CD4-positive, alpha-beta memory T cell (primary cell): Measurements from ENCODE around the gene TNC. TPM values are rescaled to one million over a fixed set of nuclear protein-coding genes. Genes with fewer than 3 reads are reported as not detected.

Experiments
- CTCF ChIA-PET: fragments of 350-600 bp; sonication (Branson Sonifier 250); formaldehyde crosslinking; loops from one replicate; lab custom pipeline; 2021; ENCODE audit warnings: inconsistent platforms; ENCODE audit not compliant: partially characterized antibody; lab: Charles Lee
- POLR2A ChIA-PET: fragments of 350-600 bp; sonication (Branson Sonifier 250); formaldehyde crosslinking; loops from one replicate; lab custom pipeline; 2021; ENCODE audit not compliant: partially characterized antibody; lab: Charles Lee
- DNase-seq, 5 donors: peaks; one replicate each; pipeline versions ENCODE4 v3.0.0 to v3.0.0-alpha.2; 2020 to 2022; ENCODE audit warnings: mixed read lengths in 1 of 5
- H3K27ac ChIP-seq: one replicate; pipeline ENCODE4 v1.7.0; 2013; ENCODE audit warnings: low read depth, low read length
- H3K27me3 ChIP-seq: 2 replicates; pipeline ENCODE4 v1.7.0; 2013; ENCODE audit warnings: mild to moderate bottlenecking, low read length, moderate library complexity; ENCODE audit not compliant: insufficient read depth
- H3K36me3 ChIP-seq: 2 replicates; pipeline ENCODE4 v1.7.0; 2013; ENCODE audit warnings: mild to moderate bottlenecking, low read length, moderate library complexity; ENCODE audit not compliant: insufficient read depth
- H3K4me1 ChIP-seq: 2 replicates; pipeline ENCODE4 v1.7.0; 2013; ENCODE audit warnings: mild to moderate bottlenecking, low read length, moderate library complexity; ENCODE audit not compliant: insufficient read depth
- H3K4me3 ChIP-seq, 2 donors: one replicate each; pipeline ENCODE4 v1.7.0; 2013; ENCODE audit warnings: low read length in 2 of 2, mild to moderate bottlenecking in 1 of 2
- H3K9me3 ChIP-seq, 2 donors: one replicate each; pipeline ENCODE4 v1.7.0; 2013; ENCODE audit warnings: low read length in 2 of 2, control low read depth in 1 of 2; ENCODE audit not compliant: control insufficient read depth in 1 of 2
- H3K27ac Mint-ChIP-seq, 7 donors: one replicate each; pipeline ENCODE4 v1.8.0; 2020 to 2021; ENCODE audit warnings: mixed read lengths in 7 of 7, mild to moderate bottlenecking in 6 of 7, inconsistent platforms in 3 of 7, moderate library complexity in 3 of 7
- H3K27me3 Mint-ChIP-seq, 2 donors: one replicate each; pipeline ENCODE4 v1.8.0; 2020 to 2021; ENCODE audit warnings: mixed read lengths in 2 of 2
- H3K36me3 Mint-ChIP-seq, 2 donors: one replicate each; pipeline ENCODE4 v1.8.0; 2020 to 2021; ENCODE audit warnings: mixed read lengths in 2 of 2, inconsistent platforms in 1 of 2, mild to moderate bottlenecking in 1 of 2
- H3K4me1 Mint-ChIP-seq, 4 donors: one replicate each; pipeline ENCODE4 v1.8.0; 2020 to 2021; ENCODE audit warnings: mixed read lengths in 4 of 4, mild to moderate bottlenecking in 1 of 4
- H3K4me3 Mint-ChIP-seq, 8 donors: one replicate each; pipeline ENCODE4 v1.8.0; 2020 to 2021; ENCODE audit warnings: mixed read lengths in 8 of 8, mild to moderate bottlenecking in 7 of 8, moderate library complexity in 6 of 8, inconsistent platforms in 3 of 8
- H3K9me3 Mint-ChIP-seq, 8 donors: one replicate each; pipeline ENCODE4 v1.8.0; 2020 to 2021; ENCODE audit warnings: mixed read lengths in 8 of 8, mild to moderate bottlenecking in 5 of 8, inconsistent platforms in 3 of 8, moderate library complexity in 1 of 8
- intact Hi-C: fragments of 100-400 bp; cut with micrococcal nuclease; formaldehyde crosslinking; loops from one replicate; pipeline ENCODE4 v1.15.1; 2023
- polyA plus RNA-seq, 2 donors: library from polyadenylated mRNA; unstranded; fragments of 300-500 nt; fragmentation: Illumina TruSeq; gene quantifications; one replicate each; pipeline ENCODE4 v1.2.3, GENCODE V29; 2021
- total RNA-seq, 2 experiments: library from RNA; stranded (reverse); gene quantifications; one replicate each; pipeline ENCODE4 v1.2.3, GENCODE V29; 2021

The TNC gene
- total and polyA plus RNA-seq, 4 experiments from 2014 or later, result not detected

DNA sequence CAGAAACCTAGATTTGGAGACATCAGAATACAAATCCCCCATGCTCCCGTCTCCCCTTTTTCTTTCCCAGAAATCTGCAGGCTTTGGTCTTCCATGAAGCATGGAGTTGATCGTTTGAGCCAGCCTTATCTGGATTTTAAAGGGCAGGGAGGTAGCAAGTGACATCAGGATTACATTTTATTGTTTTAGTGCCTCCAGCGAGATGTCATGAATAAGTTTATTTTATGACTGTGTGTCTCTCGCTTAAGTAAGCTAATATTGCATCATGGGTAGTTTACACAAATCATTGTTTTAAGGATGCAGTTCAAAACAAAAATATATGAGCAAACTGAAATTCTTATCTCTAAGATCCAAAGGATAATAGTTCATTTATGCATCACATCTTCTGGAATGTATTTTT, 136.9 kb downstream of the TNC start:
- no peak overlapping the region for H3K27ac ChIP-seq
- CTCF ChIA-PET, result interaction anchor here (0.9 kb wide), 1 partner anchor 24 kb away, joined by 3 read pairs; no protein-coding TSS in a partner anchor
- H3K27me3 Mint-ChIP-seq, result peaks cover 0 to 3% of the 10 kb centered on the region in 2 donors
- H3K4me1 ChIP-seq, result no peaks in the 10 kb centered on the region
- intact Hi-C loops, result no loop called here
- H3K4me3 ChIP-seq, result no peak overlapping the region
- peaks cover 0 to 9% (median 0%) of the 10 kb centered on the region in 8 donors for H3K9me3 Mint-ChIP-seq
- H3K4me1 Mint-ChIP-seq, result no peaks in the 10 kb centered on the region
- no peaks in the 10 kb centered on the region for H3K27me3 ChIP-seq
- POLR2A ChIA-PET, result interaction anchor here (1.6 kb wide), 1 partner anchor 10 kb away, joined by 3 read pairs; no protein-coding TSS in a partner anchor
- no peak overlapping the region for H3K4me3 Mint-ChIP-seq
- no peaks in the 10 kb centered on the region for H3K36me3 ChIP-seq
- DNase-seq, result no peak
- H3K36me3 Mint-ChIP-seq, result no peaks in the 10 kb centered on the region
- H3K9me3 ChIP-seq, result no peaks in the 10 kb centered on the region
- H3K27ac Mint-ChIP-seq, result no peak overlapping the region

DNA sequence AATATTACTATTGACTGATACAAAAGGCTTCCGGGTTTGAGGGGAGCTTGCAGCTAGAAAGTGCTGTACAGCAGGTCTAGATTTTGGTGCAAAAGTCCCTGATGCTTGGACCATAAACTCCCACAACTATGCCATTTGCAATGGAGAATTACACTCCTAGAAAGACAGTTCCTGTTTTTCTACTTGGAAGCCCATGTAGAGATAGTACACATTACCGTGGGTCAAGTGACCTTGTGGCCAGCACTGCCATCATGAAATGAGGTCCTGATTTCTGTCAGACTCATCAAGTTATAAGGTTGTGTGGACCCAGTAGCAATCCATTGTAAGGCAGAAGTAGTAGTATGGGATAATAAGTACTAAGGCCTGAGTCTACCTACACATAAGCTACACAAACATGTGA, 144.7 kb downstream of the TNC start:
- Histone ChIP-seq H3K27me3 (no peaks in the 10 kb centered on the region), H3K9me3 (no peaks in the 10 kb centered on the region), H3K27ac (no peak overlapping the region), H3K4me3 (no peak overlapping the region), H3K4me1 (peaks cover 8% of the 10 kb centered on the region), H3K36me3 (no peaks in the 10 kb centered on the region)
- H3K27ac Mint-ChIP-seq, result no peak overlapping the region
- H3K4me1 Mint-ChIP-seq, result peaks cover 3 to 16% (median 11%) of the 10 kb centered on the region in 4 donors
- CTCF ChIA-PET, result no interaction called here
- no peak overlapping the region for H3K4me3 Mint-ChIP-seq
- POLR2A ChIA-PET, result no interaction called here
- DNase-seq, result no peak
- H3K27me3 Mint-ChIP-seq, result no peaks in the 10 kb centered on the region
- intact Hi-C loops, result no loop called here
- H3K9me3 Mint-ChIP-seq, result peaks cover 0 to 6% (median 0%) of the 10 kb centered on the region in 8 donors
- no peaks in the 10 kb centered on the region for H3K36me3 Mint-ChIP-seq

DNA sequence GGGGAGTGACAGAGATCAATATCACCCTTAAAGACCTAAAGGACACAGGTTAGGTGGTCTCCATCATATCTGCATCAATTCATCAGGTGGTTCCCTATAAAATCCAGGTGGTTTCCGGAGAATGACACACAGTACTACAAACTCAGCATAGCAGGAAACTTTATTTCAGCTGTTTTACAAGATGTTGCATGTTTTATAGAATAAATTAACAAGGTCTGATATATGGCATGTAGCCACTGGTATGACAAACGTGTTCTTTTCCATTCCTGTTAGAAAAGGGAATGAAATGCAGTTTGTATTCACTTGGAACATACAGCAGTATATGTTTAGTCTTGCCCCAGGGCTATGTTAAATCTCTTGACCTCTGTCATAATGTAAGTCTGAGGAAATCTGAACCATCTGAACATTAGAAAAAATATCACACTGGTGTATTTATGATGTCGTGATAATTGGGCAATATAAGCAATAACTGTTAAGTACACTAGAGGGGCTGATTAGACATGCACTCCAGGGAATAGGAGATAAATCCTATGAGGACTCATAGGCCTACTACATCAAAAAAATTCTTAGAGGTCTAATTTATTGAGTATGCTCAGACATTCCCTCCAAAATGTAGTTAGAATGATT, 145.3 kb downstream of the TNC start:
- Histone ChIP-seq H3K9me3 (no peaks in the 10 kb centered on the region), H3K36me3 (no peaks in the 10 kb centered on the region), H3K4me3 (no peak overlapping the region), H3K27ac (no peak overlapping the region), H3K27me3 (no peaks in the 10 kb centered on the region), H3K4me1 (peaks cover 14% of the 10 kb centered on the region)
- ChIA-PET CTCF (no interaction called here), POLR2A (no interaction called here)
- Mint-ChIP-seq H3K27ac (no peak overlapping the region), H3K36me3 (no peaks in the 10 kb centered on the region), H3K4me3 (no peak overlapping the region), H3K27me3 (no peaks in the 10 kb centered on the region), H3K9me3 (peaks cover 0 to 6% (median 0%) of the 10 kb centered on the region in 8 donors), H3K4me1 (peaks cover 8 to 22% (median 17%) of the 10 kb centered on the region in 4 donors)
- intact Hi-C loops, result no loop called here
- DNase-seq, result no peak

Other genes starting within 250 kb of the TNC start
- gene TNFSF8, start 187.6 kb downstream of the TNC start, total RNA-seq, result 10 to 100 TPM; 43.2 to 44.2 TPM
- 100 to 1,000 TPM in 1 of 2 donors, 10 to 100 TPM in 1; 84.8 to 108 TPM for gene TNFSF8, start 187.6 kb downstream of the TNC start, polyA plus RNA-seq